GM19099 (cell line): Measurements from ENCODE around the gene PPIL1.

Experiments
- POLR2A ChIP-seq: IDR thresholded peaks from 3 replicates; pipeline ENCODE4 v1.6.1; 2011; ENCODE audit warnings: low read depth; ENCODE audit not compliant: insufficient read length; ENCODE audit errors: extremely low read depth

Gene PPIL1

GRCh38 chr6:36836111-36837021, 38.2 kb downstream of the PPIL1 start:
- no peak for TF ChIP-seq POLR2A

GRCh38 chr6:36834576-36835341, 39.8 kb downstream of the PPIL1 start:
- TF ChIP-seq POLR2A: no peak

- no peak for TF ChIP-seq POLR2A
Measured at GRCh38 chr6:36833182-36833789, 41.3 kb downstream of the PPIL1 start.

- TF ChIP-seq POLR2A: no peak
Measured at GRCh38 chr6:36832313-36832712, 42.3 kb downstream of the PPIL1 start.

- no peak for TF ChIP-seq POLR2A
Measured at GRCh38 chr6:36830577-36830976, 44.0 kb downstream of the PPIL1 start.

- no peak for TF ChIP-seq POLR2A
Measured at GRCh38 chr6:36829919-36830544, 44.6 kb downstream of the PPIL1 start.

GRCh38 chr6:36827261-36828079, 47.1 kb downstream of the PPIL1 start:
- no peak for TF ChIP-seq POLR2A

GRCh38 chr6:36826520-36827227, 47.9 kb downstream of the PPIL1 start:
- no peak for TF ChIP-seq POLR2A

- no peak for TF ChIP-seq POLR2A
Measured at GRCh38 chr6:36825994-36826393, 48.6 kb downstream of the PPIL1 start.

GRCh38 chr6:36825452-36825851, 49.2 kb downstream of the PPIL1 start:
- no peak for TF ChIP-seq POLR2A

GRCh38 chr6:36824253-36824652, 50.4 kb downstream of the PPIL1 start:
- TF ChIP-seq POLR2A: no peak

- no peak for TF ChIP-seq POLR2A
Measured at GRCh38 chr6:36823421-36824096, 51.0 kb downstream of the PPIL1 start.
